Measurements from ENCODE around the gene BET1L. TPM values are rescaled to one million over a fixed set of nuclear protein-coding genes. Genes with fewer than 3 reads are reported as not detected.
"Not testable (repeated sequence)": the region's sequence is repeated elsewhere in the genome, so short reads cannot be mapped to it uniquely, and the experiment has no call there.

BET1L gene
- total and polyA plus RNA-seq, 2 experiments from 2014 or later, result 19.5 to 22.8 TPM

DNA sequence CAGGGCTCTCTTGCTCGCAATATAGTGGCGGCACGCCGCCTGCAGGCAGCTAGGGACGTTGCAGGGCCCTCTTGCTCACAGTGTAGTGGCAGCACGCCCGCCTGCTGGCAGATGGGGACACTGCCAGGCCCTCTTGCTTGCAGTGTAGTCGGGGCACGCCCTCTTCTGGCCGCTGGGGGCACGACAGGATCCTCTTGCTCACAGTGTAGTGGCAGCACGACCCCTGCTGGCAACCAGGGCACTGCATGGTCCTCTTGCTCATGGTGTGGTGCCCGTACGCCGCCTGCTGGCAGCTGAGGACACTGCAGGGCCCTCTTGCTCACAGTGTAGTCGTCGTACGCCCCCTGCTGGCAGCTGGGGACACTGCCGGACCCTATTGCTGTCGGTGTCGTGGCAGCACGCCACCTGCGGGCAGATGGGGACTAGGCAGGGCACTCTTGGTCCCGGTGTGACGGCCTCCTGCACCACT lies 17.3 kb downstream of the BET1L start:
- not testable (repeated sequence) for H3K27ac ChIP-seq (ENCODE audit: low read depth); H3K4me1 Mint-ChIP-seq; H3K27ac Mint-ChIP-seq; H3K79me2 ChIP-seq (replicated peaks; ENCODE audit: insufficient read depth); DNase-seq (ENCODE audit: low spot score); H3K36me3 ChIP-seq (ENCODE audit: insufficient read depth); H3K4me2 ChIP-seq; H3K36me3 Mint-ChIP-seq (ENCODE audit: low read depth); H3K4me1 ChIP-seq (ENCODE audit: insufficient read depth); H4K20me1 ChIP-seq (replicated peaks; ENCODE audit: insufficient read depth); H3K27me3 Mint-ChIP-seq (ENCODE audit: insufficient read depth, low read depth, poor library complexity); H3K4me3 Mint-ChIP-seq; H2AFZ ChIP-seq; H3F3A ChIP-seq (replicated peaks; ENCODE audit: low read depth); H3K9me2 ChIP-seq (ENCODE audit: insufficient read depth); H3K27me3 ChIP-seq (ENCODE audit: insufficient read depth); H3K4me3 ChIP-seq
- TF ChIP-seq, protein P1, sequence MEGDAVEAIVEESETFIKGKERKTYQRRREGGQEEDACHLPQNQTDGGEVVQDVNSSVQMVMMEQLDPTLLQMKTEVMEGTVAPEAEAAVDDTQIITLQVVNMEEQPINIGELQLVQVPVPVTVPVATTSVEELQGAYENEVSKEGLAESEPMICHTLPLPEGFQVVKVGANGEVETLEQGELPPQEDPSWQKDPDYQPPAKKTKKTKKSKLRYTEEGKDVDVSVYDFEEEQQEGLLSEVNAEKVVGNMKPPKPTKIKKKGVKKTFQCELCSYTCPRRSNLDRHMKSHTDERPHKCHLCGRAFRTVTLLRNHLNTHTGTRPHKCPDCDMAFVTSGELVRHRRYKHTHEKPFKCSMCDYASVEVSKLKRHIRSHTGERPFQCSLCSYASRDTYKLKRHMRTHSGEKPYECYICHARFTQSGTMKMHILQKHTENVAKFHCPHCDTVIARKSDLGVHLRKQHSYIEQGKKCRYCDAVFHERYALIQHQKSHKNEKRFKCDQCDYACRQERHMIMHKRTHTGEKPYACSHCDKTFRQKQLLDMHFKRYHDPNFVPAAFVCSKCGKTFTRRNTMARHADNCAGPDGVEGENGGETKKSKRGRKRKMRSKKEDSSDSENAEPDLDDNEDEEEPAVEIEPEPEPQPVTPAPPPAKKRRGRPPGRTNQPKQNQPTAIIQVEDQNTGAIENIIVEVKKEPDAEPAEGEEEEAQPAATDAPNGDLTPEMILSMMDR (conservative IDR thresholded peaks at IDR 0.05; ENCODE audit: low read depth in 2 of 2), result peak in 1 of 2 experiments; percentile 26; a peak in 2 of 4 replicates
- H3K9me3 Mint-ChIP-seq, result peaks cover 17% of the 10 kb centered on the region
- peak; percentile 80 for ATAC-seq

DNA sequence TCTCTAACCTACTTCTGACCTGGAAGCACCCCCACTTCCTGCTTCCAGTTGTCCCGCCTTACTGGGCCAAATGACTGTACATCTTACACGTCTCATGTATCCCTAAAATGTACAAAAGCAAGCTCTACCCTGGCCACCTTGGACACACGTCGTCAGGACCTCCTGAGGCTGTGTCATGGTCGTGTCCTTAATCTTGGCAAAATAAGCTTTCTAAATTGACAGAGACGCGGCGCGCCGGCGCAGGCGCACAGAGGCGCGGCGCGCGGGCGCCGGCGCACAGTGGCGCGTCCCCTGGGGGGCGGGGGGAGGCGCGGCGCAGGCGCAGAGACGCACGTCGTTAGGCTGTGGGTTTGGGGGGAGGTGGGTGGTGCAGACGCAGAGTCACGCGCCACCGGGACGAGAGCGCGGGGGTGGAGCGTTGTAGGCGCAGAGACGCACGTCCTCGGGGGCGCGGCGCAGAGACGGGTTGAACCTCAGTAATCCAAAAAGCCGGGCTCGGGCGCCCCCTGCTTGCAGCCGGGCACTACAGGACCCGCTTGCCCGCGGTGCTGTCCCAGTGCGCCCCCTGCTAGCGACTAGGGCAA lies 17.9 kb downstream of the BET1L start:
- H3K27me3 Mint-ChIP-seq (ENCODE audit: insufficient read depth, low read depth, poor library complexity), result not testable (repeated sequence)

DNA sequence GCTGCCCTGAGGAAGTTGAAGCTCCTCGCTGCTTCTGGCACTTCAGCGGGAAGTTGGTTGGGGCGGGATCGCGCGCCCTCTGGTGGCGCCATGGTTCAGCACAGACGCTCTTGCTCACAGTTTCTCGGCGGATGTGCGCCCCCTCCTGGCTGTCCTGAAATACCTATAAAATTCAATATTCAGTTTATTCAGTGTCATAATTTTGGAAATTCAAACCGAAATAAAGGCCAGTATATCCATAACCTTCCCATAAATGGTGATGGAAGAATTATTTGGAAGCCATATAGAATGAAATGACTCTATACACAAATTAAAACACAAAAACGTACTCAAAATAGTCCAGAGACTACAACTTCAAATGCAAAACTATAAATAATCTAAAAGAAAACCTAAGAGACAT lies 27.0 kb downstream of the BET1L start:
- ATAC-seq, result not testable (repeated sequence)

More for the DNA sequence above, 17.9 kb downstream of the BET1L start:
- H3K36me3 ChIP-seq (ENCODE audit: insufficient read depth); H3K27ac ChIP-seq (ENCODE audit: low read depth); H4K20me1 ChIP-seq (replicated peaks; ENCODE audit: insufficient read depth); H3K9me2 ChIP-seq (ENCODE audit: insufficient read depth); H3K4me1 ChIP-seq (ENCODE audit: insufficient read depth); H3K27ac Mint-ChIP-seq; H3K4me3 ChIP-seq; H3F3A ChIP-seq (replicated peaks; ENCODE audit: low read depth); H2AFZ ChIP-seq; H3K79me2 ChIP-seq (replicated peaks; ENCODE audit: insufficient read depth); DNase-seq (ENCODE audit: low spot score); H3K4me1 Mint-ChIP-seq; H3K4me3 Mint-ChIP-seq; H3K4me2 ChIP-seq; H3K27me3 ChIP-seq (ENCODE audit: insufficient read depth); H3K36me3 Mint-ChIP-seq (ENCODE audit: low read depth): not testable (repeated sequence)
- H3K9me3 Mint-ChIP-seq, result peaks cover 17% of the 10 kb centered on the region
- TF ChIP-seq, protein P1 (conservative IDR thresholded peaks at IDR 0.05; ENCODE audit: low read depth in 2 of 2), result 0 out of 4 replicates have a peak, but pooled peaks of 1 of the 2 experiments have one; percentile 9
- peak; percentile 25; the same call in 2 of the 3 replicates for ATAC-seq

More for the DNA sequence above, 27.0 kb downstream of the BET1L start:
- DNase-seq (ENCODE audit: low spot score); H3K27me3 Mint-ChIP-seq (ENCODE audit: insufficient read depth, low read depth, poor library complexity); H3K4me3 Mint-ChIP-seq; H3K9me2 ChIP-seq (ENCODE audit: insufficient read depth); H3K4me2 ChIP-seq; H3K4me3 ChIP-seq; H3K4me1 ChIP-seq (ENCODE audit: insufficient read depth); H3K27ac Mint-ChIP-seq; H3K27ac ChIP-seq (ENCODE audit: low read depth); H3K27me3 ChIP-seq (ENCODE audit: insufficient read depth); H2AFZ ChIP-seq; H3K36me3 Mint-ChIP-seq (ENCODE audit: low read depth); H3K4me1 Mint-ChIP-seq; H3K79me2 ChIP-seq (replicated peaks; ENCODE audit: insufficient read depth); H3K9me3 Mint-ChIP-seq; H3K36me3 ChIP-seq (ENCODE audit: insufficient read depth); H4K20me1 ChIP-seq (replicated peaks; ENCODE audit: insufficient read depth); H3F3A ChIP-seq (replicated peaks; ENCODE audit: low read depth): not testable (repeated sequence)

Small RNA genes within 50 kb of the gene (small RNA-seq; reads per million reads assigned to genes)
- gene RNU6-447P (ENCODE audit: low replicate concordance), result not detected

Other genes starting within 250 kb of the BET1L start
- gene SCGB1C1, start 14.3 kb downstream of the BET1L start, total RNA-seq (2014; rRNA removed; shearing (Covaris generic)), result not detected in 2 replicates
- gene SCGB1C1, start 14.3 kb downstream of the BET1L start, polyA plus RNA-seq (2016; fragmentation: Nextera tagmentation; extraction: Ambion mirVana), result not detected in 2 replicates
- gene RIC8A, start 309 bp upstream of the BET1L start, total RNA-seq (2014; rRNA removed; shearing (Covaris generic)), result 65.5 and 81.3 TPM in 2 replicates
- gene RIC8A, start 309 bp upstream of the BET1L start, polyA plus RNA-seq (2016; fragmentation: Nextera tagmentation; extraction: Ambion mirVana), result 23.6 and 27.3 TPM in 2 replicates
- 5.2 and 7.0 TPM in 2 replicates for gene SIRT3, start 28.9 kb upstream of the BET1L start, total RNA-seq (2014; rRNA removed; shearing (Covaris generic))
- gene SIRT3, start 28.9 kb upstream of the BET1L start, polyA plus RNA-seq (2016; fragmentation: Nextera tagmentation; extraction: Ambion mirVana), result 8.9 and 11.4 TPM in 2 replicates
- 99.9 and 111 TPM in 2 replicates for gene PSMD13, start 29.6 kb upstream of the BET1L start, total RNA-seq (2014; rRNA removed; shearing (Covaris generic))
- gene PSMD13, start 29.6 kb upstream of the BET1L start, polyA plus RNA-seq (2016; fragmentation: Nextera tagmentation; extraction: Ambion mirVana), result 114 and 116 TPM in 2 replicates
- 0.73 TPM in 1 of 2 replicates, not detected in the other for gene NLRP6, start 71.0 kb upstream of the BET1L start, total RNA-seq (2014; rRNA removed; shearing (Covaris generic))
- 0.15 TPM in 1 of 2 replicates, not detected in the other for gene NLRP6, start 71.0 kb upstream of the BET1L start, polyA plus RNA-seq (2016; fragmentation: Nextera tagmentation; extraction: Ambion mirVana)
- 45.4 and 55.8 TPM in 2 replicates for gene PGGHG, start 81.7 kb upstream of the BET1L start, total RNA-seq (2014; rRNA removed; shearing (Covaris generic))
- 18.1 and 24.9 TPM in 2 replicates for gene PGGHG, start 81.7 kb upstream of the BET1L start, polyA plus RNA-seq (2016; fragmentation: Nextera tagmentation; extraction: Ambion mirVana)
- not detected in 2 replicates for gene IFITM5, start 92.1 kb upstream of the BET1L start, total RNA-seq (2014; rRNA removed; shearing (Covaris generic))
- 0.42 TPM in 1 of 2 replicates, not detected in the other for gene IFITM5, start 92.1 kb upstream of the BET1L start, polyA plus RNA-seq (2016; fragmentation: Nextera tagmentation; extraction: Ambion mirVana)
- 57.3 and 91.2 TPM in 2 replicates for gene IFITM2, start 100.4 kb upstream of the BET1L start, total RNA-seq (2014; rRNA removed; shearing (Covaris generic))
- 857 and 906 TPM in 2 replicates for gene IFITM2, start 100.4 kb upstream of the BET1L start, polyA plus RNA-seq (2016; fragmentation: Nextera tagmentation; extraction: Ambion mirVana)
- gene IFITM1, start 106.6 kb upstream of the BET1L start, total RNA-seq (2014; rRNA removed; shearing (Covaris generic)), result 396 and 409 TPM in 2 replicates
- gene IFITM1, start 106.6 kb upstream of the BET1L start, polyA plus RNA-seq (2016; fragmentation: Nextera tagmentation; extraction: Ambion mirVana), result 1,180 and 1,194 TPM in 2 replicates
- 72.4 and 82.3 TPM in 2 replicates for gene IFITM3, start 113.5 kb upstream of the BET1L start, total RNA-seq (2014; rRNA removed; shearing (Covaris generic))
- 829 and 840 TPM in 2 replicates for gene IFITM3, start 113.5 kb upstream of the BET1L start, polyA plus RNA-seq (2016; fragmentation: Nextera tagmentation; extraction: Ambion mirVana)
- gene B4GALNT4, start 162.1 kb upstream of the BET1L start, total RNA-seq (2014; rRNA removed; shearing (Covaris generic)), result 55.2 and 92.6 TPM in 2 replicates
- gene B4GALNT4, start 162.1 kb upstream of the BET1L start, polyA plus RNA-seq (2016; fragmentation: Nextera tagmentation; extraction: Ambion mirVana), result 49.9 and 53.5 TPM in 2 replicates
- gene PKP3, start 186.8 kb upstream of the BET1L start, total RNA-seq (2014; rRNA removed; shearing (Covaris generic)), result 18.7 and 23.0 TPM in 2 replicates
- gene PKP3, start 186.8 kb upstream of the BET1L start, polyA plus RNA-seq (2016; fragmentation: Nextera tagmentation; extraction: Ambion mirVana), result 6.1 and 7.2 TPM in 2 replicates
- 59.1 and 63.0 TPM in 2 replicates for gene SIGIRR, start 207.6 kb upstream of the BET1L start, total RNA-seq (2014; rRNA removed; shearing (Covaris generic))
- gene SIGIRR, start 207.6 kb upstream of the BET1L start, polyA plus RNA-seq (2016; fragmentation: Nextera tagmentation; extraction: Ambion mirVana), result 72.2 and 96.2 TPM in 2 replicates
- 6.5 and 10.2 TPM in 2 replicates for gene ANO9, start 234.6 kb upstream of the BET1L start, total RNA-seq (2014; rRNA removed; shearing (Covaris generic))
- 7.5 and 9.0 TPM in 2 replicates for gene ANO9, start 234.6 kb upstream of the BET1L start, polyA plus RNA-seq (2016; fragmentation: Nextera tagmentation; extraction: Ambion mirVana)
- gene PTDSS2, start 242.9 kb upstream of the BET1L start, total RNA-seq (2014; rRNA removed; shearing (Covaris generic)), result 46.6 and 145 TPM in 2 replicates
- 22.7 and 23.8 TPM in 2 replicates for gene PTDSS2, start 242.9 kb upstream of the BET1L start, polyA plus RNA-seq (2016; fragmentation: Nextera tagmentation; extraction: Ambion mirVana)